GM23338 (cell line): Measurements from ENCODE around the gene SMG7.

Experiments
- CTCF ChIP-seq, 2 experiments: fragments of 200-600 bp in 1 of 2; sonication (generic) in 1 of 2; conservative IDR thresholded peaks; 2 replicates each; pipeline versions ENCODE4 v1.5.1 to v1.6.1; 2016 to 2017; ENCODE audit warnings: antibody characterized with exemption in 2 of 2, low read depth in 2 of 2, mild to moderate bottlenecking in 2 of 2, moderate library complexity in 1 of 2
- EZH2 ChIP-seq: fragments of 200-600 bp; sonication (generic); IDR thresholded peaks from one replicate; pipeline ENCODE4 v1.8.0; 2017; ENCODE audit warnings: antibody characterized with exemption, mild to moderate bottlenecking, low read depth; ENCODE audit not compliant: unreplicated experiment
- REST ChIP-seq: IDR thresholded peaks from one replicate; pipeline ENCODE4 v1.6.1; 2018; ENCODE audit warnings: antibody characterized with exemption; ENCODE audit not compliant: unreplicated experiment

DNA sequence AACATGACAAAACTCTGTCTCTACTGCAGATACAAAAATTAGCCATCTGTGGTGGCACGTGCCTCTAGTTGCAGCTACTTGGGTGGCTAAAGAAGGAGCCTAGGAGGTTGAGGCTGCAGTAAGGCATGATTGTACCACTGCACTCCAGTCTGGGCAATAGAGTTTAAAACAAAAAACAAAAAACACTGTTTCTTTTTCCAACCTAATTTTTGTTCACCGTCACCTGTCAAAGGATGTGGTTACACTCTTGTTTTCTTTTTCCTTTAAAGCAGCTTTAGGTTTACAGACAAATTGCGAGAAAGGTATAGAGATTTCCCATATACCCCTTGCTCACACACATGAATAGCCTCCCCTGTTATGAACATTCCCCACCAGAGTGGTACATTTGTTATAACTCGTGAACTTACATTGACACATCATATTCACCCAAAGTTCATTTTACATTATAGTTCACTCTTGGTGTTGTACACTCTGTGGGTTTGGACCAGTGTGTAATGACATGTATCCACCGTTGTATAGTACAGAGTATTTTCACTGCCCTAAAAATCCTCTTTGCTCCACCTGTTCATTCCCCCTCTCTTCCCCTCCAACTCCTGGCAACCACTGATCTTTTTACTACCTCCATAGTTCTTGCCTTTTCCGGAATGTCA, 26.2 kb downstream of the SMG7 start:
- TF ChIP-seq CTCF (conservative IDR thresholded peaks at IDR 0.05; ENCODE audit: low read depth in 2 of 2) (no peak), REST (no peak), EZH2 (no peak)
